Measurements from ENCODE around the gene HENMT1.

The HENMT1 gene

DNA sequence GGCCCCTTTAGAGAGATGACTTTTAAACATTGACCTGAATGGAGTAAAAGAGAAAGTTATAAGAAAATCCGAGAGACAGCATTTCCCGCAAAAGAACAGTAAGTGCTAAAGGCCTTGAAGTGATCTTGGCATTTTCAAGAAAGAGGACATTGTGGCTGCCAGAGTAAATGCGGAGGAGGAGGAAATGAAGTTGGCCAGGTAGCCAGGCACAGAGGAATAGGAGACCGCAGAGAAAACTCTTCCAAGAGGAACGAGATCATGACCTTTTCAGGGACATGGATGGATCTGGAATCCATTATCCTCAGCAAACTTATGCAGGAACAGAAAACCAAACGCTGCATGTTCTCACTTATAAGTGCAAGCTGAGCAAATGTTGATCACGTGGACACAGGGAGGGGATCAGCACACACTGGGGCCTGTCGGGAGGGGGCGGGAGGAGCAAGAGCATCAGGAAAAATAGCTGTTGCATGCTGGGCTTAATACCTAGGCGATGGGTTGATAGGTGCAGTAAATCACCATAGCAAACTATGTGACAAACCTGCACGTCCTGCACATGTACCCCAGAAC lies 51.3 kb downstream of the HENMT1 start:
- DNase-seq (ENCODE audit: low read depth in 1 of 2, low spot score in 1 of 2), result no peak

GRCh38 chr1:108606478-108606877 lies 54.4 kb downstream of the HENMT1 start:
- in situ Hi-C loops (cut with HindIII; ENCODE audit: low pct_unique_long_range_greater_than_20kb, low sequenced_read_pairs), result no loop called here
- no peak for TF ChIP-seq JUND (IDR thresholded peaks at IDR 0.05; ENCODE audit: low read depth)
- DNase-seq (ENCODE audit: low read depth in 1 of 2, low spot score in 1 of 2), result no peak

More for the DNA sequence above, 51.3 kb downstream of the HENMT1 start:
- in situ Hi-C loops (cut with HindIII; ENCODE audit: low pct_unique_long_range_greater_than_20kb, low sequenced_read_pairs), result no loop called here
- TF ChIP-seq JUND (IDR thresholded peaks at IDR 0.05; ENCODE audit: low read depth), result no peak

DNA sequence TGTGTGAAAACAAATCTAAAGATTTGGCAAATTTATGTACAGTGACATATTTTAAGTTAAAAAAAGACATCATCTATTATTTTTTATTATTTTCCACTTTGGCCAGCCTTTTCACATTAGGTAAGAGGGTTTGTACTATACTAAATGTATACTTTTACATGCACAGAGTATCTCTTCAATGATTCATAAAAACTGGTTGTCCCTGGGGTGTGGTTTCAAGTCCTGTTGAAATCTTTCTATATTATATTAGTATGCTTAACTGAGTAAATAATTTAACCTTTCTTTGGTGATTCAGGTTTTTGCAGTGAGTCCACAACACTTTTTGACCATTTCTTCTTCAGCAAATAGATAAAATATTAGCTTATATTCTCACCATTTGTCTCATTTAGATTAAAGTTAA lies 55.3 kb downstream of the HENMT1 start:
- no peak for TF ChIP-seq JUND (IDR thresholded peaks at IDR 0.05; ENCODE audit: low read depth)
- no peak for DNase-seq (ENCODE audit: low read depth in 1 of 2, low spot score in 1 of 2)
- in situ Hi-C loops (cut with HindIII; ENCODE audit: low pct_unique_long_range_greater_than_20kb, low sequenced_read_pairs), result no loop called here

DNA sequence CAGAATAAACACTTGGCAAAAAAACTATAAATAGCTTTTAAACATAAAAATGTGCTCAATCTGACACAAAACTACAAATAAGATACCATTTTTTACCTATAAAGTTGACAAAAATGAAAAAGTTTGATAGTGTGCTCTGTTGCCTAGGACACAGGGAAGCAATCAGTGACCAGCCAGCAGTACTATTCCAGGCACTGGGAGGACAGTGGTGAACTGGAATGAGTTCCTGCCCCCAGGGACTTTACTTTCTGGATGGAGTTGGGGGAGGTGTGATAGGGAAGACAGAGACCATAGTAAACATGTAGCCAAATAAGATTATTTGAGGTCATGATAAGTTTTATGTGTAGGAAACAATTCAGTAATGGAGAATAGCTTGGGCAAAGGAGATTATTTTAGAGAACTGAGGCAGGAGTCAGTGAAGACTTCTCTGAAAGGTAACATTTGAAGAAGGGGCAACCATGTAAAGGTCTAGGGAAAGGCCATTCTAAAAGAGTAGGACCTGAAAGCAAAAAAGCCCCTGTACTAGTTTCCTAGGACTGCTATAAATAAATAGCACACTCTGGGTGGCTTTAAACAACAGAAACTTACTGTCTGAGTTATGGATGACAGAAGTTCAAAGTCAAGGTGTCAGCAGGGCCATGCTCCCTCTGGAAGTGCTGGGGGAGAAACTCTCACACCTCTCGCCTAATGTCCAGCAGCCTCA lies 59.0 kb downstream of the HENMT1 start:
- no peak for DNase-seq (ENCODE audit: low read depth in 1 of 2, low spot score in 1 of 2)
- in situ Hi-C loops (cut with HindIII; ENCODE audit: low pct_unique_long_range_greater_than_20kb, low sequenced_read_pairs), result no loop called here
- TF ChIP-seq JUND (IDR thresholded peaks at IDR 0.05; ENCODE audit: low read depth), result no peak

- in situ Hi-C loops (cut with HindIII; ENCODE audit: low pct_unique_long_range_greater_than_20kb, low sequenced_read_pairs), result no loop called here
- no peak for TF ChIP-seq JUND (IDR thresholded peaks at IDR 0.05; ENCODE audit: low read depth)
- DNase-seq (ENCODE audit: low read depth in 1 of 2, low spot score in 1 of 2), result no peak
Observed at GRCh38 chr1:108600504-108600903, 60.4 kb downstream of the HENMT1 start.

GRCh38 chr1:108598340-108598739 lies 62.6 kb downstream of the HENMT1 start:
- TF ChIP-seq JUND (IDR thresholded peaks at IDR 0.05; ENCODE audit: low read depth), result no peak
- in situ Hi-C loops (cut with HindIII; ENCODE audit: low pct_unique_long_range_greater_than_20kb, low sequenced_read_pairs), result no loop called here
- DNase-seq (ENCODE audit: low read depth in 1 of 2, low spot score in 1 of 2), result no peak

All from T47D (cell line).